Inflammatory macrophage (primary cell): ENCODE data around the gene NME9.
"Not testable (repeated sequence)": the region's sequence is repeated elsewhere in the genome, so short reads cannot be mapped to it uniquely, and the experiment has no call there.

Experiments used
- DNase-seq, 2 donors: peaks; one replicate each; pipeline ENCODE4 v3.0.0-alpha.2; 2020 to 2022
- total RNA-seq, 18 experiments: gene quantifications; one replicate each; lab custom pipeline; 2026; ENCODE audit warnings: mixed read lengths in 6 of 18, inconsistent platforms in 2 of 18; lab: John Stamatoyannopoulos, UW

NME9 gene, protein sequence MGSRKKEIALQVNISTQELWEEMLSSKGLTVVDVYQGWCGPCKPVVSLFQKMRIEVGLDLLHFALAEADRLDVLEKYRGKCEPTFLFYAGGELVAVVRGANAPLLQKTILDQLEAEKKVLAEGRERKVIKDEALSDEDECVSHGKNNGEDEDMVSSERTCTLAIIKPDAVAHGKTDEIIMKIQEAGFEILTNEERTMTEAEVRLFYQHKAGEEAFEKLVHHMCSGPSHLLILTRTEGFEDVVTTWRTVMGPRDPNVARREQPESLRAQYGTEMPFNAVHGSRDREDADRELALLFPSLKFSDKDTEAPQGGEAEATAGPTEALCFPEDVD
- total RNA-seq, result 0 to 0.19 (median 0.02) reads per million in 18 experiments

GRCh38 chr3:138329127-138329983 lies at the start of gene NME9:
TSS of gene NME9 (minus strand) at chr3:138329851. CDS start at chr3:138329335, 516 bp downstream.
- DNase-seq, result peak; percentile 28 to 37

- DNase-seq, result no peak
These were observed 49.3 kb upstream of the NME9 start for GRCh38 chr3:138378990-138379389.

DNA sequence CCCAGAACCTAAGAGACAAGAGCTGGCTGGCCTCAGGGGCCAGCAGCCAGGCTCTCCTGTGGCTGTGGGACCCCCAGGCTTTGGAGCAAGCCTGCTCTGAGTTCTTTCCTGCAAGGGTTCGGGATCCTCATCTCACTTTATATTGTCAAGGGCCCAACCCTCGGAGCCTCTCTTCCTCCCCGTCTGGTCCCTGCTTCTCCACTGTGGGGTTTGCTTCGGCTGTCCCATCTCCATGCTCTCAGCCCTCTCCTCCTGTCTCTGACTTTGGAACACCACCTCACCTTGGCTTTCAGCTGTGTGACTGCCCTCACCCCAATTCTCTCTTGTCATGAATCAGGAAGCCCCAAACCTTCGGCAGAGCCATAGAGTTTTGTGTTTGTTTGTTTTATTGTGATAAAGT lies 48.7 kb upstream of the NME9 start:
- no peak for DNase-seq

DNA sequence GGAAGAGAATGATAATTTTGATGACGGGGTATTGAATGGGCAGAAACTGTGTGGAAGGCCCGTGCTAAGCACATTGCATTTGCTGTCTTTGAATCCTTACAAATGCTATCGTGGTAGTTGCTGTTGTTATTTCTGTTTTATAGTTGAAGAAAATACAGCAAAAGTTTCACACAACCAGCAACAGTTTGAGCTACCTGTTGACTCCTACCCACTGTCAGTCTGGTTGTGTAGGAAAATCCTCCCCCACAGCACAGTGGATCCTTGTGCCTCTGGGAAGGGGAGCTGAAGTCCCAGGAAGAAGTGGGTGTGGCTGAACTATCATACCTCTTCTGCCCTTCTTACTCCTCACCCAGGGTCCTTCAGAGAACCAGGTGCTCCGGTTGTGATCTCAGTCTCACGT lies 48.2 kb upstream of the NME9 start:
- DNase-seq, result no peak

DNA sequence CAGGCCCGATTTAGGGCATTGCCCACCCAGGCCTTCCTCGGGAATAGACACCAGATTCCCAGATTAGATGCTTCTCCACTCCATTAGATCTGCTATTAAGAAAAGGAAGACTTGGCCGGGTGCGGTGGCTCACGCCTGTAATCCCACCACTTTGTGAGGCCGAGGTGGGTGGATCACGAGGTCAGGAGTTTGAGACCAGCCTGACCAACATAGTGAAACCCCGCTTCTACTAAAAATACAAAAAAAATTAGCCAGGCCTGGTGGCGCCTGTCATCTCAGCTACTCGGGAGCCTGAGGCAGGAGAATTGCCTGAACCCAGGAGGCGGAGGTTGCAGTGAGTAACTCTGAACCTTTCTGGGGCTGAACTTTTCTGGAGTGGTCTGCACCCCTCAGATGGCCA lies 47.6 kb upstream of the NME9 start:
- DNase-seq, result not testable (repeated sequence)

GRCh38 chr3:138376663-138377062 lies 47.0 kb upstream of the NME9 start:
- DNase-seq, result no peak

- no peak for DNase-seq
These were observed 45.8 kb upstream of the NME9 start for GRCh38 chr3:138375447-138375846.

DNA sequence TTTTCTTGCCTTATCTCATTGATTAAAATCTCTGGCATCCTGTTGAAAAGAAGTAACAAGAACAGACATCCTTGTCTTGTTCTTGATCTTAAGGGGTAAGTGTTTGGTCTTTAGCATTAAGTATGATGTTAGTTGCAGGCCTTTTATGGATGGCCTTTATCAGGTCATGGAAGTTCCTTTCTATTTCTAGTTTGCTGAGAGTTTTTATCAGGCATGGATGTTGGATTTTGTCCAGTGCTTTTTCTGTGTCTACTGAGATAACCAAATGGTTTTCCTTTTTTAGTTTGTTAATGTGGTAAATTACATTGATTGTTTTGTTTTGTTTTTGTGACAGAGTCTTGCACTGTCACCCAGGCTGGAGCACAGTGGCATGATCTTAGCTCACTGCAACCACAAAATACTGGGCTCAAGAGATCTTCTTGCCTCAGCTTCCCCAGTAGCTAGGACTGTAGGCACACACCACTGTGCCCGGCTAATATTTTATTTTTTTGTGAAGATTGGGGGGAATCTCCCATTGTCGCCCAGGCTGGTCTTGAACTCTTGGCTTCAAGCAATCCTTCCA lies 45.0 kb upstream of the NME9 start:
- DNase-seq, result no peak

DNA sequence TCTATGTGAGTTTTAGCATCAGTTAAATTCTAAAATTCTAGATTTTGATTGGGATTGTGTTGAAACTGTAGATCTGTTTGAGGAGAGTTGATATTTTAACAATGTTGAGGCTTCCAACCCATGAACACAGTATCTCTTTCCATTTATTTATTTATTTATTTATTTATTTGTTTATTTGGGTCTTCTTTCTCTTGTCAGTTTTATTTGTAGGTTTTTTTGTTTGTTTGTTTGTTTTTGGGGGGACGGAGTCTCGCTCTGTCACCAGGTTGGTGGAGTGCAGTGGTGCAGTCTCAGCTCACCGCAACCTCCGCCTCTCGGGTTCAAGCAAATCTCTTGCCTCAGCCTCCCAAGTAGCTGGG lies 44.1 kb upstream of the NME9 start:
- no peak for DNase-seq

GRCh38 chr3:138373087-138373735 lies 43.6 kb upstream of the NME9 start:
- DNase-seq, result no peak

DNA sequence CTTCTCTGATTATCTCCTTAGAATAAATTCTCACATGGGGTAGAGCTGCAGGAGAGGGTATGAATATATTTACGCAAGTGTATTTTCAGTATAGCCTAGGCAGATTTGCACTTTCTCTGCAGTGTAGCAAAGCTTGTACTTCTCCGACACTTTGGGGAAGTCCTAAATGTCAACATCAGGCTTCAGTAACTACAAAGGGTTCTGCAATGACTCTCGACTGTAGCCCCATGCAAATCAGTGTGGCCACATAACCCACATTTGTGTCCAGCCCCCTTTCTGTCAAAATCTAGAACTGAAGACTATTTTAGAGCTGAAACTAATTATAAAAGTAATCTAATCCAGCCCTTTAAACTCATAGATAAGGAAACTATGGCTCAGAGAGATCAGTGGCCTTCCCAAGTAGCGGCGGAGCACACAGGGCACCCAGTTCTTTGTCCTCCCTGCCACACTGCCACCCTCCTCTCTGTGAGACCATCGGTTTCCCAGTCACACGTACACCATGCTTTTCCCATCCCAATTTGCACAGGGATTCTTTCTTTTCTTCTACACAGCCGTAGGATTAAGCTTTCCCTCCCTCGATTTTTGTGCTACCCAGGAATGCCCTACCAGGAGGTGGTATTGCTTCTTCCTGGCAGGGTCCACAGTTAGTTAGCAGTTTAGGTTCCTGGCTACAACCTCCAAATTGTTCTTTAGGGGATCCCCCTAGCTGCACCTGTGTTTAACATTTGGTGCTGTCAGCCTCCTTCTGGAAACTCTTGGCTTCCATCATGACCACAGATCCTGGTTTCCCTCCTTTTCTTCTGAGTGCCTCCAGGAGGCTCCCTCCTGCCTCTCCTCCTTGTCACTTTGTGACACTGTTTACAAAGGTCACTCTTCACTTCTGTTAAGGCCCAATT lies 41.7 kb upstream of the NME9 start:
- DNase-seq, result peak; percentile 92 to 95

DNA sequence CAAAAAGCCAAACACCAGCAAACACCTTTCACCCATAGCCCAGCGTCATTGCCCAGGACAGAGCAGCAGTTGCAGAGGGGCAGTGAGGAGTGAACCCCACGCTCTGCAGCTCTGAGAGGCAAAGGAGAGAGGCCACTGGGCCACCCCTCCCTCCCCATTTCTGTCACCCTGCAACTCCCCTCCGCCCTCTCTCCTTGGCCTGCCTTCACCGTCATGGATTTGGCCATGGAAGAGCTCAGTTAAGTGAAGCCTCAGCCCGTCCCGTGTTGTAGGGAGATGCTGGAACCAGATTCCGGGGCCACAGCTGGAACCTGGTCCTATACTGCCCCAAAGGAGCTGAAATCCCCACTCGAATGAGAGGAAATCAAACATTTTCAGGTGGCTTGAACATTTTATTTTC lies 40.7 kb upstream of the NME9 start:
- DNase-seq, result no peak

DNA sequence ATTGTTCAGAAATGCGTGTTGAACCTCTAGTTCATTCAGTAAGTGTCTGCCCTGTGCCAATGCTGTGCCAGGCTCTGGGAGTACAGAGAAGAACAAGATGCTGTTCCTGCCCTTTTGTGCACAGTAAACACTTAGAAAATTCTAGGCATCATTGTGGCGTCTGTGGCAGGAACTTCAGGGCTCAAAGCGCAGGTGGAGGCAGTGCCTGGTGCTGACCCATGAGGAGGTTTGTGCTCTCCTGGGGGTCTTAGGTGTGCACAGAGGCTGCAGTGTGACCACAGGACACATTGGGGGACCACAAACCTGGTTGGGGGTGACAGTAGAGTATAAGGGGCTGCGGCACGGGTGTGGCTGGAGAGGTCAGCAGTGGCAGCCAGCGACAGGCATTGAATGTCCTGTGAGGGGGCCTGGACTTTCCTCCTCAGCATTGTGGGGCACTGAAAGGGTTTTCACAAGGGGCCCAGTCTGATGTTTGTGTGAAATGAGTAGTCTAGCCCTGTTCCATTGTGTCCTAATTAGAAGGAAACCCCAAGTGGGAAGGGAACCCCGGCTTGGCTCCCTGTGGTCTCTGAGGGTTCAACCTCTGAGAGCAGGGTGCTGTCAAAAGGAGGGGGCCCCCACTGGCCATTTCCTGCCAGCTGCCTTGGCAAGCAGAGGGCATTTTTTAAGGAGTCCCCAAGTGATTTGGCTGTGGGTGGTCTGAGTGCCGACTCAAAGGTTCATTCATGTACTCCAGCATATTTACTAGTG lies 39.7 kb upstream of the NME9 start:
- no peak for DNase-seq

- peak; percentile 91 to 94 for DNase-seq
These were observed 38.3 kb upstream of the NME9 start for GRCh38 chr3:138367911-138368310.

DNA sequence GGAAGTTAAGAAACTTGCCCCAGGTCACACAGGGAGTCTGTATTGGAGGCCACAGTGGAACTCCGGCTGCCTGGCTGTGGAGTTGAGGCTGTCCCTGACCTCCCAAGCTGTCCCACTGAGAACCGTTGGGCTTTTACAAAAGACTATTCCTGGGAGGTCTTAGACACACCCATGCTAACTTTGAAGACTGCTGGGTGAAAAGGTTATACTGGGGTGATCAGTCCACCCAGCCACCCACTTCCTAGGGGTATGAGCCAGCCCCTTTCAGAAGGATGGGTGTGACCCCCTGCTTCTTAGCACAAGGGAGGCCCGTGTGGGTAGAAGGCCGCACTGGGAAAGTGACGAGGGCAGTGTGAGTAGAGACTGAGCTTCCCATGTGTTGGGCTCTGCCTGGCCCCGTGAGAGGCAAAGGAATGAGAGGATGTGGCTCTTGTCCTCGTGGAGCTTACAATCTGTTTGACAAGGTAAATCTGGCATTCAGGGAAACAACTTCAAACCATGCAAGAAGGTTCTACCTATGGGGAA lies 37.7 kb upstream of the NME9 start:
- DNase-seq, result no peak

- DNase-seq, result no peak
These were observed 36.5 kb upstream of the NME9 start for GRCh38 chr3:138366006-138366759.

- DNase-seq, result no peak
These were observed 35.6 kb upstream of the NME9 start for GRCh38 chr3:138365253-138365555.

GRCh38 chr3:138364356-138365252 lies 35.0 kb upstream of the NME9 start:
- DNase-seq, result no peak

DNA sequence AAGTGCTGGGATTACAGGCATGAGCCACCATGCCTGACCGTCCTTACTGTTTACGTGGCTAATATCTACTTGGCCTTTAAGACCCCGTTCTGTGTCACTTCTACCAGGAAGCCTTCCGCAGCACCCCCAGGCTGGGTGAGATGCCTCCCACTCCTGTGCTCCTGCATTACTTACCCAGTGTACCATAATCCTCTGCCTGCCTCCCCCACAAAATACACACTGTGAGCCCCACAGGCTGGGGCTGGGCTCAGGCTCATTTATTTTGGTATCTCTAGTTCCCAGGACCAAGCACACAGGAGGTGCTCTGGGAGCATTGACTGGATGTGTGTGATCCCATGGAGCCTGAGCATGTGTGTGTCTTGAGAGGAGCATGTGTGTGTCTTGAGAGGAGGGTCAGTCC lies 33.7 kb upstream of the NME9 start:
- no peak for DNase-seq
